Astrocyte of the spinal cord (primary cell): Measurements from ENCODE around the gene CAMK2B.

ENCODE experiments used
- DNase-seq: peaks from one replicate; pipeline ENCODE4 v3.0.0; 2011; ENCODE audit warnings: low read depth, low spot score
- H3K4me3 ChIP-seq: 2 replicates; pipeline ENCODE4 v1.5.1; 2011; ENCODE audit warnings: low read depth, mild to moderate bottlenecking, low read length, moderate library complexity
- CTCF ChIP-seq: IDR thresholded peaks from 2 replicates; pipeline ENCODE4 v1.5.1; 2012; ENCODE audit warnings: low read depth, mild to moderate bottlenecking, low read length, inconsistent platforms
- in situ Hi-C: cut with HindIII; loops from 2 replicates; pipeline ENCODE4 v1.10.0; 2017; ENCODE audit warnings: low sequenced_read_pairs

CAMK2B gene

GRCh38 chr7:44213206-44213876 lies 112.1 kb downstream of the CAMK2B start:
- no peak for TF ChIP-seq CTCF
- no peak overlapping the region for H3K4me3 ChIP-seq
- in situ Hi-C loops, result no loop called here
- no peak for DNase-seq

- TF ChIP-seq CTCF, result no peak
- H3K4me3 ChIP-seq, result no peak overlapping the region
- in situ Hi-C loops, result no loop called here
- DNase-seq, result no peak
These were observed 112.7 kb downstream of the CAMK2B start for GRCh38 chr7:44212581-44213184.

- no peak for TF ChIP-seq CTCF
- no peak for DNase-seq
- no peak overlapping the region for H3K4me3 ChIP-seq
- in situ Hi-C loops, result no loop called here
These were observed 113.4 kb downstream of the CAMK2B start for GRCh38 chr7:44212018-44212417.

- in situ Hi-C loops, result no loop called here
- H3K4me3 ChIP-seq, result no peak overlapping the region
- TF ChIP-seq CTCF, result no peak
- DNase-seq, result no peak
These were observed 114.2 kb downstream of the CAMK2B start for GRCh38 chr7:44211126-44211675.

- DNase-seq, result no peak
These were observed 115.3 kb downstream of the CAMK2B start for GRCh38 chr7:44210107-44210506.

GRCh38 chr7:44208085-44208484 lies 117.3 kb downstream of the CAMK2B start:
- DNase-seq, result no peak
- in situ Hi-C loops, result no loop called here
- H3K4me3 ChIP-seq, result no peak overlapping the region
- TF ChIP-seq CTCF, result no peak

More at GRCh38 chr7:44210107-44210506, 115.3 kb downstream of the CAMK2B start:
- H3K4me3 ChIP-seq, result no peak overlapping the region
- no peak for TF ChIP-seq CTCF
- in situ Hi-C loops, result no loop called here
